ENCODE results near the gene C1orf35.

The C1orf35 gene

GRCh38 chr1:228102791-228103620, at the start of gene C1orf35:
C1orf35 (minus strand) TSS chr1:228103325; CDS start chr1:228103227, 98 bp downstream.
- peak; percentile 88 for DNase-seq (ENCODE audit: low read depth)
- peak within 1 kb of the TSS; percentile 78 for H3K4me3 ChIP-seq (ENCODE audit: control insufficient read depth, low read depth, low read length)
- no peak for TF ChIP-seq CTCF (conservative IDR thresholded peaks at IDR 0.05; ENCODE audit: control insufficient read depth, insufficient read depth, low read depth, low read length)

GRCh38 chr1:228152918-228153258, 49.8 kb upstream of the C1orf35 start:
- H3K4me3 ChIP-seq (ENCODE audit: control insufficient read depth, low read depth, low read length) = no peak overlapping the region
- DNase-seq (ENCODE audit: low read depth) = no peak
- TF ChIP-seq CTCF (conservative IDR thresholded peaks at IDR 0.05; ENCODE audit: control insufficient read depth, insufficient read depth, low read depth, low read length) = no peak

GRCh38 chr1:228152097-228152917, 49.2 kb upstream of the C1orf35 start:
- no peak for TF ChIP-seq CTCF (conservative IDR thresholded peaks at IDR 0.05; ENCODE audit: control insufficient read depth, insufficient read depth, low read depth, low read length)
- H3K4me3 ChIP-seq (ENCODE audit: control insufficient read depth, low read depth, low read length) = no peak overlapping the region
- no peak for DNase-seq (ENCODE audit: low read depth)

- no peak for DNase-seq (ENCODE audit: low read depth)
- H3K4me3 ChIP-seq (ENCODE audit: control insufficient read depth, low read depth, low read length) = no peak overlapping the region
- TF ChIP-seq CTCF (conservative IDR thresholded peaks at IDR 0.05; ENCODE audit: control insufficient read depth, insufficient read depth, low read depth, low read length) = no peak
Measured at GRCh38 chr1:228151180-228151925, 48.2 kb upstream of the C1orf35 start.

GRCh38 chr1:228150461-228151179, 47.5 kb upstream of the C1orf35 start:
- no peak overlapping the region for H3K4me3 ChIP-seq (ENCODE audit: control insufficient read depth, low read depth, low read length)
- DNase-seq (ENCODE audit: low read depth) = peak; percentile 94
- TF ChIP-seq CTCF (conservative IDR thresholded peaks at IDR 0.05; ENCODE audit: control insufficient read depth, insufficient read depth, low read depth, low read length) = no peak

- TF ChIP-seq CTCF (conservative IDR thresholded peaks at IDR 0.05; ENCODE audit: control insufficient read depth, insufficient read depth, low read depth, low read length) = no peak
- no peak overlapping the region for H3K4me3 ChIP-seq (ENCODE audit: control insufficient read depth, low read depth, low read length)
- DNase-seq (ENCODE audit: low read depth) = no peak
Measured at GRCh38 chr1:228150120-228150460, 47.0 kb upstream of the C1orf35 start.

Data from fibroblast of mammary gland (primary cell).